Transverse colon (tissue), 4 donors: ENCODE data around the gene NTF3. TPM values are rescaled to one million over a fixed set of nuclear protein-coding genes. Genes with fewer than 3 reads are reported as not detected.

Experiments
- DNase-seq: peaks from one replicate; pipeline ENCODE4 v3.0.0-alpha.2; 2019
- H3K27ac ChIP-seq, 4 donors: fragments of 200-600 bp; sonication (generic); 2 replicates each; pipeline ENCODE4 v1.5.1; 2016 to 2018; ENCODE audit warnings: inconsistent platforms in 4 of 4
- H3K27me3 ChIP-seq: fragments of 200-600 bp; sonication (generic); 2 replicates; pipeline ENCODE4 v1.5.1; 2017; ENCODE audit warnings: inconsistent platforms
- H3K36me3 ChIP-seq, 4 donors: fragments of 200-600 bp; sonication (generic); 2 replicates each; pipeline ENCODE4 v1.5.1; 2017 to 2019; ENCODE audit warnings: inconsistent platforms in 4 of 4
- H3K4me1 ChIP-seq, 4 donors: fragments of 200-600 bp; sonication (generic); 2 replicates each; pipeline ENCODE4 v1.5.1; 2017 to 2020; ENCODE audit warnings: inconsistent platforms in 4 of 4
- H3K4me3 ChIP-seq, 4 donors: fragments of 200-600 bp; sonication (generic); 1 replicate in 1 of 4; 2 replicates in 3 of 4; pipeline versions ENCODE4 v1.5.1 to v1.6.1; 2017 to 2019; ENCODE audit warnings: inconsistent platforms in 4 of 4
- H3K9me3 ChIP-seq, 2 donors: fragments of 200-600 bp; sonication (generic); 2 replicates each; pipeline ENCODE4 v1.5.1; 2017 to 2019; ENCODE audit warnings: inconsistent platforms in 2 of 2
- EP300 ChIP-seq: sonication (generic); formaldehyde crosslinking; IDR thresholded peaks from one replicate; pipeline ENCODE4 v1.6.1; 2017; ENCODE audit warnings: antibody characterized with exemption, low read depth
- POLR2A ChIP-seq: fragments of 450-650 bp; IDR thresholded peaks from one replicate; pipeline ENCODE4 v1.6.1; 2016; ENCODE audit warnings: antibody characterized with exemption, mild to moderate bottlenecking, moderate library complexity
- POLR2AphosphoS5 ChIP-seq, 3 donors: sonication (generic); formaldehyde crosslinking; IDR thresholded peaks; one replicate each; pipeline ENCODE4 v1.6.1; 2016; ENCODE audit warnings: antibody characterized with exemption in 3 of 3
- WGBS, 2 donors: methylation state at CpG; one replicate each; pipeline ENCODE4 v1.1.5; 2018; ENCODE audit warnings: low coverage in 1 of 2; 5-methylcytosine and 5-hydroxymethylcytosine counted together
- in situ Hi-C, 4 donors: fragments of 200-750 bp; cut with MboI; loops; one replicate each; pipeline versions ENCODE4 v1.15.0 to v1.15.1; 2017; ENCODE audit warnings: low sequenced_read_pairs in 3 of 4, low pct_ligation_motif_present in 1 of 4, low pct_unique_long_range_greater_than_20kb in 1 of 4
- intact Hi-C: fragments of 100-400 bp; cut with DNase I; formaldehyde crosslinking; loops from one replicate; pipeline ENCODE4 v1.15.1; 2023; ENCODE audit warnings: low total_unique reads
- total RNA-seq, 4 donors: library from RNA; depleted of rRNA; stranded (reverse); fragments of >200 nt; gene quantifications; one replicate each; pipeline ENCODE4 v1.1.0, GENCODE V29; 2016
- TF ChIP-seq, protein P1 (sequence below), 5 experiments: fragments of 200-600 bp in 3 of 5; fragments of 450-650 bp in 2 of 5; sonication (generic) in 3 of 5; IDR thresholded peaks; 1 replicate in 2 of 5; 2 replicates in 3 of 5; pipeline ENCODE4 v1.5.1; 2016 to 2017; ENCODE audit warnings: antibody characterized with exemption in 5 of 5, inconsistent platforms in 3 of 5, mild to moderate bottlenecking in 2 of 5, moderate library complexity in 1 of 5

Gene NTF3
- total RNA-seq, 4 donors from 2014 or later = 0.68 TPM; not detected in 3

DNA sequence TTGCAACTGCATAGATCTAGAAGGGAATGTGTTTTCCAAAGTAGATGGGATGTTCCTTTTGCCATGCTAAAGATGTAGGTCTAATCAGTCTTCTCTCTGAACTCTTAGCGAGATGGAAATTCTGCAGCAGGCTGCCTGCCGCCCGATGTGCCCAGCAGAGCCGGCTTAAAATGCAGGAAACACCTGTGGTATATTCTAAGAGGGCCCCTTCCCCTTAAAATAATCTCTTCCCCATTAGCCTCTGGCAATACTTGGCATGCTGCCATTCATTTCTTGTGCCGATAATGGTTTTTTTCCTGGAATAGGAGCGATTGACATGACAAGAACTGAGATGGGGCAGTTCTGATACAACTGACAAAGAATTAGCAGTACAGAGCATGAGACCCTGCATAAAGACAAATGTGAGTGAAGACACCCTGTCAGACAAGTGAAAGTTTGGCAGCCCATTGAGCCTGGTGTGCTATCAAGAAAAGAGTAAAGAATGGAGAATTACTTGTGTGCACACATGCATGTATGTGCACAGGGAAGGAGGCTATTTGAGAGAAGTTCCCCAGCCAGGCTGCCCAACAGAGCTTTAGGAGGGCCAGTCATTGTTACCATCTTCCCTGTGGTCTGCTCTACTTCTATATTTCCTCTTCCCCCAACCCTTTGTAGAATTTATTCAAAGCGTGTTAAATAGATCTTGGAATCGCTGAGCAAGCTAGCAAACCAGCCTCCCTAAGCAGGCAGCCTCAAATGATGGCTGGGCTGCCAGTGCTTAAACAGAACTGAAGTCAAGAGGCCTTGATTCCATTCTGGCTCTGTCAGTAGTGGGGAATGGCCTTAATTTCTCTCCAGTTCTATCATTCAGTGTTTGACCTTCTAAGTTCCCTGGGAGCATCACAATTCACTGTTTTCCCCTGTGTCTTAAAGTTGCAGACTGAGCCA is 29.6 kb upstream of the NTF3 start:
- in situ Hi-C loops = loop anchor here in 1 of 4 donors (25.0 kb wide), 1 partner anchor 385 kb away; no protein-coding TSS in a partner anchor
- Histone ChIP-seq H3K4me3 (no peak overlapping the region), H3K9me3 (no peaks in the 10 kb centered on the region), H3K27ac (no peak overlapping the region), H3K36me3 (no peaks in the 10 kb centered on the region), H3K4me1 (no peaks in the 10 kb centered on the region), H3K27me3 (no peaks in the 10 kb centered on the region)
- TF ChIP-seq POLR2A (no peak), POLR2AphosphoS5 (IDR thresholded peaks at IDR 0.05) (no peak)
- 57 to 72% methylated on average over 8 of the region's 8 CpGs for WGBS, 2 donors
- DNase-seq = no peak
- intact Hi-C loops = no loop called here

DNA sequence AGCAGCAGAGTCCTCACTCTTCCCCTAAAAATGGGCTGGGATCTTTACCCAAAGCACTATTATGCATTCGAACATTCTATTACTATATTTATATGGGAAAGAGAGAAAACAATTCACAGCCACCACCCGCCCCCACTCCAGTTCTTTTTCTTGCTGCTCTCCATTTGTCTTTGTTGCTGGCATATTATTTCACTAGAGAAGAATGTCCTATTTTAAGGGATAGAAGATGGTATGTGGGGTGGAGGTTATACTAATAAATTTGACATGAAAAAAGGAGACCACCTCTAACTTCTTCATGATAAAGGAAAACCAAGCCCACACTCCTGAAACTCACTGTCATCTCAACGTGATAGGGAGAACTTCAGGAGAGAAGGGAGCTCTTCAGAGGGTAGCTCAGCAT is 28.5 kb upstream of the NTF3 start:
- TF ChIP-seq POLR2AphosphoS5 (IDR thresholded peaks at IDR 0.05) (no peak), POLR2A (no peak), EP300 (no peak)
- TF ChIP-seq, protein P1, sequence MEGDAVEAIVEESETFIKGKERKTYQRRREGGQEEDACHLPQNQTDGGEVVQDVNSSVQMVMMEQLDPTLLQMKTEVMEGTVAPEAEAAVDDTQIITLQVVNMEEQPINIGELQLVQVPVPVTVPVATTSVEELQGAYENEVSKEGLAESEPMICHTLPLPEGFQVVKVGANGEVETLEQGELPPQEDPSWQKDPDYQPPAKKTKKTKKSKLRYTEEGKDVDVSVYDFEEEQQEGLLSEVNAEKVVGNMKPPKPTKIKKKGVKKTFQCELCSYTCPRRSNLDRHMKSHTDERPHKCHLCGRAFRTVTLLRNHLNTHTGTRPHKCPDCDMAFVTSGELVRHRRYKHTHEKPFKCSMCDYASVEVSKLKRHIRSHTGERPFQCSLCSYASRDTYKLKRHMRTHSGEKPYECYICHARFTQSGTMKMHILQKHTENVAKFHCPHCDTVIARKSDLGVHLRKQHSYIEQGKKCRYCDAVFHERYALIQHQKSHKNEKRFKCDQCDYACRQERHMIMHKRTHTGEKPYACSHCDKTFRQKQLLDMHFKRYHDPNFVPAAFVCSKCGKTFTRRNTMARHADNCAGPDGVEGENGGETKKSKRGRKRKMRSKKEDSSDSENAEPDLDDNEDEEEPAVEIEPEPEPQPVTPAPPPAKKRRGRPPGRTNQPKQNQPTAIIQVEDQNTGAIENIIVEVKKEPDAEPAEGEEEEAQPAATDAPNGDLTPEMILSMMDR (IDR thresholded peaks at IDR 0.05) = no peak
- Histone ChIP-seq H3K27me3 (no peaks in the 10 kb centered on the region), H3K9me3 (no peaks in the 10 kb centered on the region), H3K4me3 (no peak overlapping the region), H3K36me3 (no peaks in the 10 kb centered on the region), H3K27ac (no peak overlapping the region), H3K4me1 (no peaks in the 10 kb centered on the region)
- intact Hi-C loops (no loop called here), in situ Hi-C loops (loop anchor here in 1 of 4 donors (25.0 kb wide), 1 partner anchor 384 kb away; no protein-coding TSS in a partner anchor)
- 63 to 67% methylated on average over 2 to 3 of the region's 3 CpGs for WGBS, 2 donors
- no peak for DNase-seq

DNA sequence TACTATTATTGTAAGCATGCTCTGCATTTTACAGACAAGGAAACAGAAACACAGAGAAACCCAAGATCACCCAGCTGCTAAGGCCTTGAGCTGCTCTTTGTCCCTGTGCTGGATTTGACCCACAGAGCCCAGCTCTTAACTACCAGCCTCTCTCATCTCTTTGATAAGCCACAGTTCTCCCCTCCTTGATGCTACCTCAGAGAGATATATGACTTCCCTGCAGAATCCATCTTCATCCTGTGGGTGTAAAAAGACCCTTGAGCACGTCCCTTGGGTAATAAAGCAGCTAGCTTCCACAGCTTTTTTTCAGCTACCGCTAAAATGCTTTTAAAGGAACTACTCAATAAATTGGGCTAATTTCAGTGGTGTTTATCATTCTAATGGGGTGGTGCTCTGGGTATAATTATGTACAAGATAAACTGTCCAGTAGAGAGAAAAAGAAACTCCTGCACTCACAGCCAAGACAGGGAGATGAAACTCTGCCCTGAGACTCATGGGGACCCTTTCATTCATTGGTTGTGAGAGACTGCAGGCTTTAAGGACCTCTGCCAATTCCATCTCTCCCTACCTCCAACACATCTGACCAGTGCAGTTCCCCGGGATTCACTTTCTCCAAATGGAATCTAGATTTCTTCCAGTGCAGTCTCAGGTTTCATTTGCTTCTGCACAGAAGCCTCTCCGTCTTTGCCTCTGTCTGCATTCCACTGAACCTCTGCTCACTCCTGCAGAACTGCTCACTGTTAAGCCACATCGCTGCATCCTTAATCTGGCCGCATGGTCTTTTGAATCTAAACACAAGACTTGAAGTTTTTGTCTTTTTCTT is 24.7 kb upstream of the NTF3 start:
- in situ Hi-C loops (loop anchor here in 1 of 4 donors (25.0 kb wide), 1 partner anchor 380 kb away; no protein-coding TSS in a partner anchor), intact Hi-C loops (no loop called here)
- H3K36me3 ChIP-seq = no peaks in the 10 kb centered on the region
- no peak overlapping the region for H3K4me3 ChIP-seq
- WGBS, 2 donors = 68 to 69% methylated on average over 6 of the region's 6 CpGs
- no peak for DNase-seq
- H3K27ac ChIP-seq = no peak overlapping the region
- TF ChIP-seq, protein P1 (IDR thresholded peaks at IDR 0.05) = no peak
- no peak for TF ChIP-seq POLR2A
- no peak for TF ChIP-seq POLR2AphosphoS5 (IDR thresholded peaks at IDR 0.05)
- TF ChIP-seq EP300 = no peak
- peaks cover 8% of the 10 kb centered on the region for H3K27me3 ChIP-seq
- H3K9me3 ChIP-seq = peaks cover 0 to 7% of the 10 kb centered on the region in 2 donors
- H3K4me1 ChIP-seq = no peaks in the 10 kb centered on the region

DNA sequence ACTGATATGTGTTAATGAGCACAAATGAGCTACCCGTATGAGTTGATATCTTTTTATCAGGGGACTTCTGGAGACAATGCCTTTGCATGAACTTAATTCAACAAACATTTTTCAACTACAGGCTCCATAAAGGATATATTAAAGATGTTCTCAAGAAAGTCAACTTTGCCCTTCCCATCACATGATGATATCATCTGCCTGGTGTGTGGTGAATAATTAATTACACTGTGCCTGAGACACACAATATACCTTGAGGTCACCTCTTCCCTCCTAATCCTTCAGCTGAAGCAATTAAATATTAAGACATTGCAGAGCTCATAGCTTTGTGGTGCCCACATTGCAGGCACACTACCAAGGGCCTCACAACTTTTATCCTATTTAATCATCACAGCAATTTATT is 22.3 kb upstream of the NTF3 start:
- no peak for DNase-seq
- Histone ChIP-seq H3K36me3 (no peaks in the 10 kb centered on the region), H3K4me1 (no peaks in the 10 kb centered on the region), H3K27me3 (peaks cover 8% of the 10 kb centered on the region), H3K9me3 (peaks cover 0 to 8% of the 10 kb centered on the region in 2 donors), H3K4me3 (no peak overlapping the region), H3K27ac (no peak overlapping the region)
- intact Hi-C loops = no loop called here
- TF ChIP-seq POLR2AphosphoS5 (IDR thresholded peaks at IDR 0.05) = no peak
- no peak for TF ChIP-seq EP300
- no peak for TF ChIP-seq POLR2A
- TF ChIP-seq, protein P1 (IDR thresholded peaks at IDR 0.05) = no peak
- 29 to 54% methylated on average over 1 of the region's 1 CpG for WGBS, 2 donors
- in situ Hi-C loops = loop anchor here in 1 of 4 donors (25.0 kb wide), 1 partner anchor 378 kb away; no protein-coding TSS in a partner anchor
